ENCODE measurements around the gene ASNSD1.
"Not testable (repeated sequence)": the region's sequence is repeated elsewhere in the genome, so short reads cannot be mapped to it uniquely, and the experiment has no call there.

The ASNSD1 gene

DNA sequence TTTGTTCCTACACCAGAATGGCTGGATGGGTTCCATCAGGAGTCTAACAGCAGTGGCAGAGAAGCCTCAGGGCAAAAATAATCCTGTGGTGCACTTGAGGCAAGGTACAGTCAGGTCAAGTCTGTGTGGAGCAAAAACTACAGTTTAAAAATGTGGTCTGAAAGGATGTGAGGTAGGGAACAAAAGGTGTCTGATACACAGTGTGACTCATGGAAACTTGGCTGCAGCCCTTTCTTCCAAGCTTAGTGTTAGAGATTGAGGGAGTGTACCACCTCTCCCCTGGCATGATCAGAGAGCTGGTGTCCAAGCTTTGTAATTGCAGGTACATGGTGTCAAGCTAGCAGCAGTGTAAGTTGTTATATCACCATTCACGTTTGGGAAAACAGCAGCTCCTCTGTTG, 22.1 kb downstream of the ASNSD1 start:
- peaks cover 2% of the 10 kb centered on the region for H3K36me3 Mint-ChIP-seq (ENCODE audit: low read depth)
- peaks cover 26% of the 10 kb centered on the region for H3K4me1 Mint-ChIP-seq (ENCODE audit: low read depth)
- intact Hi-C loops (cut with micrococcal nuclease) = no loop called here
- no peak overlapping the region for H3K27ac Mint-ChIP-seq
- H3K9me3 Mint-ChIP-seq = peaks cover 12% of the 10 kb centered on the region
- no peak overlapping the region for H3K4me3 Mint-ChIP-seq
- no peaks in the 10 kb centered on the region for H3K27me3 Mint-ChIP-seq

- Mint-ChIP-seq H3K9me3 (no peaks in the 10 kb centered on the region), H3K4me1 (ENCODE audit: low read depth) (peaks cover 17% of the 10 kb centered on the region), H3K36me3 (ENCODE audit: low read depth) (no peaks in the 10 kb centered on the region), H3K27me3 (no peaks in the 10 kb centered on the region), H3K4me3 (no peak overlapping the region), H3K27ac (no peak overlapping the region)
- intact Hi-C loops (cut with micrococcal nuclease) = no loop called here
These were observed 23.6 kb downstream of the ASNSD1 start for GRCh38 chr2:189684811-189685210.

DNA sequence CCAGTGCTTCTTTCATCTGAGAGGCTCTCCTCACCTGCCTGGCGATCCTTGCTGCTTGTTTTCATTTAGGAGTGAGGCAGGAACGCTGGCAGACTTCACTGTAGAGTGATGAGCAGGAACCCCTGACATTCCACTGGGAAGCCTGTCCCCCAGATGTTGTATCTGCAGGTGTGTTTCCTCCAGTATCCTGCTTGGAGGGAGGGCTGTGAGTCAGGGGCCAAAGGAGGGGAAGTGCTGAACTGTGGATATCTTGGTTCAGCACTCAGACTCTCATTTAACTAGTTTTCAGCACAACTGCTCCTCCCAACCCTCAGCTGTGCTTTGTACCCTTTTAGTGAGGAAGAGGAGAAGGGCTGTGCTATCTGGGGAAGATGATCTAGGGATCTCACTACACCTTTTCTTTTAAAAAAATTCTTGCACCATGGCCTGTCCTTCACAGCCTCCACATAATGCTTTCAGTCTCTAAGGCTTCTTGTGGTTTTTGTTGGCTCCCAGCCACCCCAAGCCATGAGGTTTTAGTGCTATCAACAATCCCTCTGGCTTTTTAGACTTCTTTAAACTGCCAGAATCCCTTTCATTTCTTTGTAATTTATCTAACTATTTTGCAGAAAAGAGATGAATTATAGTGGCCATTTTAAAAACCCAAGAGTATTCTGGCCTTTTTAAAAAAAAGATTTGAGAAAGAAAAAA, 24.4 kb downstream of the ASNSD1 start:
- H3K27me3 Mint-ChIP-seq = no peaks in the 10 kb centered on the region
- no peaks in the 10 kb centered on the region for H3K9me3 Mint-ChIP-seq
- H3K27ac Mint-ChIP-seq = no peak overlapping the region
- intact Hi-C loops (cut with micrococcal nuclease) = no loop called here
- no peaks in the 10 kb centered on the region for H3K36me3 Mint-ChIP-seq (ENCODE audit: low read depth)
- peaks cover 9% of the 10 kb centered on the region for H3K4me1 Mint-ChIP-seq (ENCODE audit: low read depth)
- H3K4me3 Mint-ChIP-seq = no peak overlapping the region

- H3K4me3 Mint-ChIP-seq; H3K27ac Mint-ChIP-seq; H3K9me3 Mint-ChIP-seq; H3K36me3 Mint-ChIP-seq (ENCODE audit: low read depth); intact Hi-C loops (cut with micrococcal nuclease); H3K4me1 Mint-ChIP-seq (ENCODE audit: low read depth); H3K27me3 Mint-ChIP-seq: not testable (repeated sequence)
These were observed 26.5 kb downstream of the ASNSD1 start for GRCh38 chr2:189687796-189688195.

- H3K4me3 Mint-ChIP-seq = no peak overlapping the region
- H3K9me3 Mint-ChIP-seq = no peaks in the 10 kb centered on the region
- no peaks in the 10 kb centered on the region for H3K36me3 Mint-ChIP-seq (ENCODE audit: low read depth)
- no peak overlapping the region for H3K27ac Mint-ChIP-seq
- no peaks in the 10 kb centered on the region for H3K27me3 Mint-ChIP-seq
- intact Hi-C loops (cut with micrococcal nuclease) = no loop called here
- H3K4me1 Mint-ChIP-seq (ENCODE audit: low read depth) = no peaks in the 10 kb centered on the region
These were observed 35.0 kb downstream of the ASNSD1 start for GRCh38 chr2:189696223-189696622.

DNA sequence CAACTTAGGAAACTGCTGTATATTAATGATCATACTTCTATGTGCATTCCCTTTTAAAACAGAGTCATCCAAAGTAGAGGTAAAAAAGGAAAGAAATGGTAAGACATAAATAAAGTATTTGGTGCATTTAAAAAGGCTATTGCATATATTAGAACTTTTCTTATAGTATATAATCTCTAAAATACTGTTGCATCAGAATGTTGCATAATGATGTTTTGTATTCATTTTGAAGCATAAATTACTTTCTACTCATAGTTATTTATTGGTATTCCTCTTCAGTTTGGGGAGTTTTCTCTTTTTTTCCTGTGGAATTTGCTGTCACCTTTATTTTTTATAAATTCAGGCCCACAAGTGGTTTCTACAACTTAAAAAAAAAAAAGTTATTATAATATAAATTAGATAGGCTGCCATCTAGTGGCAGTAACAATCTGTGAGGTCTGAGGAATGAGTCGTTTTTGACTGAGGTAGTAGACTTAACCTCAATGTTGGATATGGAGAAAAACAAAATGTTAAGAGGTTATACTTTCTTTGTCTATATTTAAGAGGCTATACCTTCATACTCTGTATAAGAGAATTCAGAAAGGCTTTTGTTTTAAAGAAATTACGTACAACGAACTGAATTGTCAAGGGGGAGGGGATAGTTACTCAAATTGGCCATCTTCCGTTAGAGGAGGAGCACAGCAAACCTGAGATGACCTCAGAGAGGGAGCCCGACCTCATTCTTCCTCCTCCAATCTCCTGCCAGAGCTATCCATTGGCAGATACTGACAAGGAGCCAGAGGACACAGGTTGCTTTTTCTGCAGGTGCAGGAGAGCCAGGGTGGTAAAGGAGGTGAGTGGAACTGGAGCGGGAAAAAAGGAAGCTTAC, 37.0 kb downstream of the ASNSD1 start:
- intact Hi-C loops (cut with micrococcal nuclease) = loop anchor here (1.0 kb wide), 2 partner anchors 24 to 37 kb away; partner anchors contain the start of genes ANKAR and ASNSD1
- H3K27ac Mint-ChIP-seq = no peak overlapping the region
- no peaks in the 10 kb centered on the region for H3K36me3 Mint-ChIP-seq (ENCODE audit: low read depth)
- H3K9me3 Mint-ChIP-seq = no peaks in the 10 kb centered on the region
- no peaks in the 10 kb centered on the region for H3K27me3 Mint-ChIP-seq
- no peaks in the 10 kb centered on the region for H3K4me1 Mint-ChIP-seq (ENCODE audit: low read depth)
- H3K4me3 Mint-ChIP-seq = no peak overlapping the region

GRCh38 chr2:189700681-189701080, 39.4 kb downstream of the ASNSD1 start:
- no peaks in the 10 kb centered on the region for H3K4me1 Mint-ChIP-seq (ENCODE audit: low read depth)
- no peak overlapping the region for H3K4me3 Mint-ChIP-seq
- H3K27me3 Mint-ChIP-seq = no peaks in the 10 kb centered on the region
- H3K36me3 Mint-ChIP-seq (ENCODE audit: low read depth) = no peaks in the 10 kb centered on the region
- H3K27ac Mint-ChIP-seq = no peak overlapping the region
- no peaks in the 10 kb centered on the region for H3K9me3 Mint-ChIP-seq
- intact Hi-C loops (cut with micrococcal nuclease) = no loop called here

DNA sequence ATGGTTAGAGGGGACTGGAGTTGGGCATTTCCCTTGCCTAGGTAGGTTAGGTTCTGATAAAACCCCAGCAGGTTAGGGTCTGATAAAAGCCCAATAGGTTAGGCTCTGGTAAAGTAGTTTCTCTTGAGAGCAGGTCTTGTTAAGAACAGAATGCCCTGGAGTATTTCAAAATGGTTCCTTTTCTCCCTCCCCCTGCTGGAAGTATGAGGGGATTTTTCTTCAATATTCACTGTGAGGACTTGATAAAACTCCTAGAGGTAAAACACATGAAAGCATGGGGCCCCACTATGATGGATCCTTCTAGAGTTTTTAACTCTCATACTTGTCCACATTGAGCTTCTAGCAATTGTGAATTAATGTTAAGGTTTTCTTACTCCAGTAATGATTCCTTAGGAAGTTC, 40.8 kb downstream of the ASNSD1 start:
- Mint-ChIP-seq H3K36me3 (ENCODE audit: low read depth) (no peaks in the 10 kb centered on the region), H3K27me3 (no peaks in the 10 kb centered on the region), H3K27ac (no peak overlapping the region), H3K4me1 (ENCODE audit: low read depth) (no peaks in the 10 kb centered on the region), H3K9me3 (no peaks in the 10 kb centered on the region), H3K4me3 (no peak overlapping the region)
- intact Hi-C loops (cut with micrococcal nuclease) = no loop called here

DNA sequence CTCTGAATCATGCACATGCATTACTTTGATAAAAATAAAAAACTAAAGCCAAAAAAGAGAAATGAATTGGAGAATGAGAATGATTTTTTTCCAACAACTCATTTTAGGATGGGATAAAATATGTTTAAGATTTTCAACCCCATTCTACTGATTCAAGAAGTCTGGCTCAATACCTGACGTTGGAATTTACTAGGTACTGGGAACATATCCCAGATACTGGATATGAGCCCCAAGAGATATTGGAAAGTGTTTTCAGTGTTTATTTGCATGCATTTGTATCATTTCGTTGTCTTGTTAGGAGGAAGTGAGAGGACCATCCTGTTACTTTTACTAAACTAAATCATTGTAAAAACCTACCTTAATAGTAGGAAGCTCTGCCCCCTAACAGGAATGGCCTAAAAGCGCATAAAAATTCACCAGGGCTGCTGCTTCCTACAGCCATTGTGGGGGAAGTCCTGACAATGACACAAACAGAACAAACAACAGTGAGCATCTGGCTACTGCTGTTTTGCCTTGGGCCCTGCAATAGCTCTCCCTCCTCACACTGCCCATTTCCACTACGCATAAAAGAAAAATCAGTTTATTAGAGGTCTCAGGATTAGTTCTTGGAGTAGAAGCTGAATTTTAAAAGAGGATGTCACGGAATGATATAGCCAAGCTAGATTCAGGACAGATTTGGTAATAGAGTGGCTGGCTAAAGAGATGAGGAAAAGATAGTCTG, 48.4 kb downstream of the ASNSD1 start:
- H3K4me1 Mint-ChIP-seq (ENCODE audit: low read depth) = no peaks in the 10 kb centered on the region
- H3K9me3 Mint-ChIP-seq = peaks cover 14% of the 10 kb centered on the region
- H3K36me3 Mint-ChIP-seq (ENCODE audit: low read depth) = peaks cover 18% of the 10 kb centered on the region
- intact Hi-C loops (cut with micrococcal nuclease) = no loop called here
- H3K4me3 Mint-ChIP-seq = no peak overlapping the region
- no peaks in the 10 kb centered on the region for H3K27me3 Mint-ChIP-seq
- H3K27ac Mint-ChIP-seq = no peak overlapping the region

- H3K36me3 Mint-ChIP-seq (ENCODE audit: low read depth); intact Hi-C loops (cut with micrococcal nuclease); H3K27ac Mint-ChIP-seq; H3K4me3 Mint-ChIP-seq; H3K27me3 Mint-ChIP-seq; H3K4me1 Mint-ChIP-seq (ENCODE audit: low read depth): not testable (repeated sequence)
- H3K9me3 Mint-ChIP-seq = peaks cover 12% of the 10 kb centered on the region
These were observed 56.3 kb downstream of the ASNSD1 start for GRCh38 chr2:189717593-189717992.

- peaks cover 9% of the 10 kb centered on the region for H3K4me1 Mint-ChIP-seq (ENCODE audit: low read depth)
- intact Hi-C loops (cut with micrococcal nuclease) = no loop called here
- no peak overlapping the region for H3K4me3 Mint-ChIP-seq
- H3K36me3 Mint-ChIP-seq (ENCODE audit: low read depth) = no peaks in the 10 kb centered on the region
- no peak overlapping the region for H3K27ac Mint-ChIP-seq
- H3K27me3 Mint-ChIP-seq = no peaks in the 10 kb centered on the region
- H3K9me3 Mint-ChIP-seq = no peaks in the 10 kb centered on the region
These were observed 58.3 kb downstream of the ASNSD1 start for GRCh38 chr2:189719571-189719970.

All from dendritic cell treated with granulocyte-macrophage colony-stimulating factor and Interleukin-4, amounts not matched to agents 40 ng/mL and 50 ng/mL, for 4 days (primary cell).